ENCODE data around the gene ASCL5. TPM values are rescaled to one million over a fixed set of nuclear protein-coding genes. Genes with fewer than 3 reads are reported as not detected.

The ASCL5 gene
- total and polyA plus RNA-seq, 2 of the 13 experiments (the other 11 are each of a cell fraction or from before 2014, with no cell fraction given) = not detected

DNA sequence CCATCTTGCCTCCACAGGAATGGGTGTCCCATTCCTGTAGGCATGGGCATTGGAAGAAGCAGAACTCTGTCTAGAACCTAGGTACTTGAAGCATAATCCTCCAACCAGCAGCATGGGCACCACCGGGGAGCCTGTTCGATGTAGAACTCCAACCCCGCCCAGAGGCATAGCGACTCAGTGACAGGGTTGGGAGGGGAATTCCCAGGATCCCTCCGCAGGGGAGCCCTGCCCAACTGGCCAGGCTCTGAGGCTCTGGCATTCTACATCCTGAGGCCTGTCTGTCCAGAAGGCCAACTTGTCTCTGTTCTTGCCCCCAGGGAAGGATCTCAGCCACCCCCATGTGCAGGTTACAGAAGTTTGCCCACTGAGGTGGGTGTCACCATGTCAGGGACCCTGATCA is 53.0 kb downstream of the ASCL5 start:
- no peaks in the 10 kb centered on the region for H4K20me1 ChIP-seq (ENCODE audit: insufficient read depth, low read length)
- H3K4me3 ChIP-seq (replicated peaks in 1 of 3; ENCODE audit: insufficient read depth in 1 of 3, low read depth in 2 of 3, low read length in 3 of 3) = no peak overlapping the region
- H3K4me1 ChIP-seq (ENCODE audit: insufficient read depth, low read length) = no peaks in the 10 kb centered on the region
- DNase-seq (ENCODE audit: low spot score) = no peak
- no peaks in the 10 kb centered on the region for H3K36me3 ChIP-seq (replicated peaks in 1 of 2; ENCODE audit: control insufficient read depth in 1 of 2, insufficient read depth in 2 of 2, low read length in 2 of 2)
- no peak overlapping the region for H3K4me2 ChIP-seq (ENCODE audit: low read depth, low read length)
- FAIRE-seq = no peak
- BruUV-seq (replicated peaks) = no TSS peak
- ATAC-seq = no peak
- no peak overlapping the region for H3K27ac ChIP-seq (ENCODE audit: extremely low read length, insufficient read depth, low read length)
- POLR2A ChIA-PET = no interaction called here
- H3K9ac ChIP-seq (ENCODE audit: insufficient read depth, low read depth, low read length) = no peak overlapping the region
- H2AFZ ChIP-seq (ENCODE audit: low read length) = no peak overlapping the region
- WGBS (ENCODE audit: low lambda C conversion rate) = 42% methylated on average over 4 of the region's 5 CpGs
- H3K9me3 ChIP-seq (ENCODE audit: low read length) = no peaks in the 10 kb centered on the region
- CTCF ChIA-PET (ENCODE audit: low intra/inter-chr PET ratio, low total read pairs) = no interaction called here
- H3K79me2 ChIP-seq (ENCODE audit: insufficient read depth, low read length) = no peaks in the 10 kb centered on the region
- intact Hi-C loops (cut with micrococcal nuclease; ENCODE audit: unreplicated experiment) = no loop called here
- TF ChIP-seq ZC3H13 (CRISPR knock-in tag; IDR thresholded peaks at IDR 0.05) (no peak), SNAPC5 (CRISPR knock-in tag; IDR thresholded peaks at IDR 0.05; ENCODE audit: borderline replicate concordance) (no peak), AHDC1 (CRISPR knock-in tag; IDR thresholded peaks at IDR 0.05; ENCODE audit: borderline replicate concordance) (no peak)
- peaks cover 1 to 53% of the 10 kb centered on the region in 2 experiments; a peak in 4 of 5 replicates for H3K27me3 ChIP-seq (ENCODE audit: control insufficient read depth in 1 of 2, insufficient read depth in 2 of 2, low read length in 2 of 2)
- in situ Hi-C loops (cut with HindIII; ENCODE audit: extremely low pct_ligation_motif_present, low pct_unique_long_range_greater_than_20kb) = no loop called here
